RWPE1 (cell line): ENCODE results near the gene TLK1.

ENCODE experiments used
- CTCF ChIA-PET: fragments of 350-600 bp; sonication (Branson Sonifier 250); formaldehyde crosslinking; extraction: SDS; loops from one replicate; lab custom pipeline; 2021; lab: Yijun Ruan, JAX
- POLR2A ChIA-PET: fragments of 400-600 bp; formaldehyde crosslinking; extraction: SDS; loops from one replicate; lab custom pipeline; 2020; ENCODE audit warnings: antibody characterized with exemption; ENCODE audit not compliant: low non-redundant PET; lab: Yijun Ruan, JAX
- DNase-seq: peaks from one replicate; pipeline ENCODE4 v3.0.0; 2012; ENCODE audit warnings: low spot score
- H3K27ac ChIP-seq: fragments of 450-650 bp; 2 replicates; pipeline ENCODE4 v1.5.1; 2017
- CTCF ChIP-seq: fragments of 450-650 bp; conservative IDR thresholded peaks from 2 replicates; pipeline ENCODE4 v1.5.1; 2017; ENCODE audit warnings: low read depth, mild to moderate bottlenecking

Gene TLK1

GRCh38 chr2:171141320-171141719, 19.4 kb downstream of the TLK1 start:
- no peak for TF ChIP-seq CTCF
- POLR2A ChIA-PET = no interaction called here
- CTCF ChIA-PET = interaction anchor here (0.7 to 0.9 kb wide), 2 partner anchors 13 to 353 kb away, joined by 3 to 4 read pairs; no protein-coding TSS in a partner anchor
- no peak for DNase-seq
- H3K27ac ChIP-seq = no peak overlapping the region

- TF ChIP-seq CTCF = no peak
- POLR2A ChIA-PET = no interaction called here
- CTCF ChIA-PET = no interaction called here
- no peak for DNase-seq
- H3K27ac ChIP-seq = no peak overlapping the region
Measured at GRCh38 chr2:171139860-171140259, 20.8 kb downstream of the TLK1 start.

GRCh38 chr2:171136024-171136423, 24.7 kb downstream of the TLK1 start:
- POLR2A ChIA-PET = interaction anchor here (0.6 kb wide), 1 partner anchor 773 kb away, joined by 16 read pairs; no protein-coding TSS in a partner anchor
- CTCF ChIA-PET = no interaction called here
- no peak overlapping the region for H3K27ac ChIP-seq
- no peak for DNase-seq
- no peak for TF ChIP-seq CTCF

- ChIA-PET POLR2A (no interaction called here), CTCF (interaction anchor here (0.6 kb wide), 2 partner anchors 262 to 473 kb away, joined by 3 read pairs; no protein-coding TSS in a partner anchor)
- no peak overlapping the region for H3K27ac ChIP-seq
- no peak for DNase-seq
- no peak for TF ChIP-seq CTCF
Measured at GRCh38 chr2:171134624-171135230, 26.0 kb downstream of the TLK1 start.

- CTCF ChIA-PET = interaction anchor here (0.7 kb wide), 1 partner anchor 1150 kb away, joined by 4 read pairs; no protein-coding TSS in a partner anchor
- TF ChIP-seq CTCF = no peak
- H3K27ac ChIP-seq = no peak overlapping the region
Measured at GRCh38 chr2:171132086-171132485, 28.6 kb downstream of the TLK1 start.

GRCh38 chr2:171128461-171128860, 32.2 kb downstream of the TLK1 start:
- no peak for TF ChIP-seq CTCF
- POLR2A ChIA-PET = no interaction called here
- no peak for DNase-seq
- CTCF ChIA-PET = no interaction called here
- H3K27ac ChIP-seq = no peak overlapping the region

More at GRCh38 chr2:171132086-171132485, 28.6 kb downstream of the TLK1 start:
- POLR2A ChIA-PET = no interaction called here
- no peak for DNase-seq
